ENCODE results near the gene ATXN2.
A peak's percentile ranks its signal among the peaks of the same experiment; 100 is the strongest.
"Not testable (repeated sequence)": the region's sequence is repeated elsewhere in the genome, so short reads cannot be mapped to it uniquely, and the experiment has no call there.

The ATXN2 gene, protein sequence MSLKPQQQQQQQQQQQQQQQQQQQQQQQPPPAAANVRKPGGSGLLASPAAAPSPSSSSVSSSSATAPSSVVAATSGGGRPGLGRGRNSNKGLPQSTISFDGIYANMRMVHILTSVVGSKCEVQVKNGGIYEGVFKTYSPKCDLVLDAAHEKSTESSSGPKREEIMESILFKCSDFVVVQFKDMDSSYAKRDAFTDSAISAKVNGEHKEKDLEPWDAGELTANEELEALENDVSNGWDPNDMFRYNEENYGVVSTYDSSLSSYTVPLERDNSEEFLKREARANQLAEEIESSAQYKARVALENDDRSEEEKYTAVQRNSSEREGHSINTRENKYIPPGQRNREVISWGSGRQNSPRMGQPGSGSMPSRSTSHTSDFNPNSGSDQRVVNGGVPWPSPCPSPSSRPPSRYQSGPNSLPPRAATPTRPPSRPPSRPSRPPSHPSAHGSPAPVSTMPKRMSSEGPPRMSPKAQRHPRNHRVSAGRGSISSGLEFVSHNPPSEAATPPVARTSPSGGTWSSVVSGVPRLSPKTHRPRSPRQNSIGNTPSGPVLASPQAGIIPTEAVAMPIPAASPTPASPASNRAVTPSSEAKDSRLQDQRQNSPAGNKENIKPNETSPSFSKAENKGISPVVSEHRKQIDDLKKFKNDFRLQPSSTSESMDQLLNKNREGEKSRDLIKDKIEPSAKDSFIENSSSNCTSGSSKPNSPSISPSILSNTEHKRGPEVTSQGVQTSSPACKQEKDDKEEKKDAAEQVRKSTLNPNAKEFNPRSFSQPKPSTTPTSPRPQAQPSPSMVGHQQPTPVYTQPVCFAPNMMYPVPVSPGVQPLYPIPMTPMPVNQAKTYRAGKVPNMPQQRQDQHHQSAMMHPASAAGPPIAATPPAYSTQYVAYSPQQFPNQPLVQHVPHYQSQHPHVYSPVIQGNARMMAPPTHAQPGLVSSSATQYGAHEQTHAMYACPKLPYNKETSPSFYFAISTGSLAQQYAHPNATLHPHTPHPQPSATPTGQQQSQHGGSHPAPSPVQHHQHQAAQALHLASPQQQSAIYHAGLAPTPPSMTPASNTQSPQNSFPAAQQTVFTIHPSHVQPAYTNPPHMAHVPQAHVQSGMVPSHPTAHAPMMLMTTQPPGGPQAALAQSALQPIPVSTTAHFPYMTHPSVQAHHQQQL

DNA sequence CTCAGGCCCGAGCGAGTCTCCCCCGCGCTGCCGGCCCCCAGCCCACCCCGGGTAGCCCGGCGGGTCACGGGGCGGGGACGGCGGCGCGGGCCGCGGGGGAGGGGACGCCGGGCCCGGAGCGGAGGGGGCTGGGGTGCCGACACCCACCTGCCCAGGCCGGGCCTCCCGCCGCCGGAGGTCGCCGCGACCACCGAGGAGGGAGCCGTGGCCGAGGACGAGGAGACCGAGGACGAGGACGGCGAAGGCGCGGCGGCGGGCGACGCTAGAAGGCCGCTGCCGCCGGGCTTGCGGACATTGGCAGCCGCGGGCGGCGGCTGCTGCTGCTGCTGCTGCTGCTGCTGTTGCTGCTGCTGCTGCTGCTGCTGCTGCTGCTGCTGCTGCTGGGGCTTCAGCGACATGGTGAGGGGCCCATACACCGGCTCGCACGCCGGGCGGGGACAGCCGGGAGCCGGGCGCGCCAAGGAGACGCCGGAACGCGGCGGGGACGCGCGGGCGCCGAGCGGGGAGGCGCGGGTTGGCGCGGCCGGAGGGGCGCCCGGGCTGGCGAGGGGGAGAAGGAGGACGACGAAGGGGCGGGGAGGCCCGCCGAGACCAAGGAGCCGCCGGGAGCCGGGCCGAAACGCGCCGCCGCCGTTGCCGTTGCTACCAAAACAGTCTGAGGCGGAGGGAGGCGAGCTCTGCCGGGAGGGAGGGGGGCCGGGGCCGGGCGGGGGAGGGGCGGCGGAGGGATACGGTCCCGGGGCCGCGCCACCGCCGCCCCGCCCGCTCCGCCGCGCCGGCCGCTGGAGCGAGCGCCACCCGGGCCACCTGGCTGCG lies at the start of gene ATXN2:
Gene ATXN2, minus strand, starts transcription at position 679 of the 816 bp plus-strand sequence. Its CDS starts 281 bp downstream, at position 398.
- peak; percentile 77 for DNase-seq (ENCODE audit: low spot score)

DNA sequence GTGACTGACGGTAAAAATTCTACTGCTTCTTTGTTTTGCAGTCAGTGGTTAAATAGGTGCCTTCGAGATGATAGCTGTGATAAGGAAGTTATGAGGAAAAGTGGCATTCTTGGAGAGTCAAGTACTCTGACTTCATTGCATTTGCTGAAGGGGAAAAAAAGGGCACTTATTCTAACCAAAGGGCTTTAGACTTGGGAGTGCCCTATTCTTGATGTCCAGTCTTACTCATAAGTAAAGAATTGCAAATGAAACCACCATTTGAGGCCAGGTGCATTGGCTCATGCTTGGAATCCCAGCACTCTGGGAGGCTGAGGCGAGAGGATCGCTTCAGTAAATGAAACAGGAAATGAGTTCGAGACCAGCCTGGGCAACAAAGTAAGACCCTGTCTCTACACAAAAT lies 46.3 kb upstream of the ATXN2 start:
- no peak for DNase-seq (ENCODE audit: low spot score)

DNA sequence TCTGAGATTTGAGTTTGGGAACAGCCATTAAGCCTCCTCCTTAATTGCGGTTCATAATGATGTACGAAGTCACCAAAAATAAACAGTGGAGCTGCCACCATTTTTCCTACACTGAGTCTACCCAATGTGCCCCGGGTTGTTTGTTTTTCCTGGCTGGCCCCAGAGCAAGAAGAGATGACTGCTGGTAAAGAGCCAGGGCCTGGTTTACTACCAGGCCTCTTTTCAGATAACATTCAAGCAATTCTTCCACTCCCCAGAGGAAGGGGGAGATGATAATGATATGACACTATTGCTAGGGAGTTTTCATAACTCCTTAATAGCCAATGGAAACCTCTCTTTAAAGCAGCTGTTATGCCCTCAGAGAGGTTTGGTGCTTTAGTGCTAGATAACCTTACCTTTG lies 44.3 kb upstream of the ATXN2 start:
- DNase-seq (ENCODE audit: low spot score): no peak

DNA sequence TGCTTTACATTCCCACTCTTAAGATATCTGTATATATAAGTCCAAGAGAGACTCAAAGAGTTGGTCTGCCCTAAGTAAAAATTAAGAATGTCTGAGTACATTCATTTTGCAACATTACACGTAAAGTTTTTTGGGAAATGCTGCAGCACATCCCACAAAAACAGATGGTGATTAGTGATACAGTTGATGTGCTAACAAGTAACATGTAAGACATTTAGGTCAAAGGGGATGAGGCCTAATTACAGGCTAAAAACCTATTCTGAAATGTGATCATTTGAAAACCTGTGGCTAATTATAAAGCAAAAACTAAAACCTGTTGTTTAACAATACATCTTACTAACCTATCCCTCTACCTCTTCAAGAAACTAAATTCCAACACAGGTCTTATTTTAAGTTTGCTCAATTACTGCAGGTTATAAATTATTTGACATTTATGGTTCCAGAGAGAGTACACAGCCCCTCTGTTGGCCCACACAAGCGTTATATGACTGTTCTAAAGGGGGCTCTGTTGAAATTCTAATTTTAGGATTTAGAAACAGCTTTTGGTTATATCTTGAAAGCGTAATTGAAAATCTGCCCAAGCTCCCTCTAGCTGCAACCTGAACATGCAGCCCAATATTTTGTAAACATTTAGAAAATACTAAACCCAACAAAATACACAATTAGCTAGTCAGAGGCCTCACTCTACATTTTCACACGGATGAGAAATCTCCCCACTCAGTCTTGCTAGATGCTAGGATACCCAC lies 43.7 kb upstream of the ATXN2 start:
- no peak for DNase-seq (ENCODE audit: low spot score)

DNA sequence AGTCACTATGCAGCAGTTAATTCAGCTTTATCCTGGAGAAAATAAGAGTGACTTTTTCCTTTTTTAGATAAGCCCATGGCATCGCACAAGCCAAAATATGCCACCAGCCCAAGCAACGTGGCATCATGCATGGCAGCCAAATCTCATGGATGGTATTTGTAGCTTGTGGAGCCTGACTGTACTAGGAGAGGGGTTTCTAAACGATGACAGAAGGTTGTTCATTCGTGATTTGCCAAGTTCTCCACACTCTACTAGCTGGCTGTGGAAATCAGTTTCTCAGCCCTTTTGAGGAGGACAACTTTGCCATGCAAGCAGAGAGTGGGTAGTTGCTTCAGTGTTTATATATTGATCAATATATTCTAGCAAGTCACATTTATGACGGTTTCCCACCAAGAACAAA lies 41.4 kb upstream of the ATXN2 start:
- DNase-seq (ENCODE audit: low spot score): no peak

DNA sequence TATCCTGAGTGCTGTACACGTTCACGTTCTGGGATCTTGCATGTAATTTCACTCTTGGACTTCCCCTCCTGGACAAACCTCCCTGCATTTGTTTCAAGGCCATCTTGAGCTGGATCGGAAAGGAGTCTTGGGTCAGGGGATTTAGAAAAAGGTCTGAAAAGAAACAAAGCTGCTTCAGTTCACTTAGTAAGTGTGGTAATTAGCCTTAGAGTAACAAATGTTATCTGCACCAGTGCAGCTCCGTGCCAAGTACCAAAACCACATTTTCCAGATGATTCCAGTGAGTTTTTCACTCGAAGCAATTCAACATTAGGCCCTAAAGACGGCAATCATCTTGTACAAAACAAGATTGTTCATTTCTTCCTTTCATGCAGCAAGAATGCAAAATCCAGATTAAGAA lies 39.4 kb upstream of the ATXN2 start:
- DNase-seq (ENCODE audit: low spot score): no peak

DNA sequence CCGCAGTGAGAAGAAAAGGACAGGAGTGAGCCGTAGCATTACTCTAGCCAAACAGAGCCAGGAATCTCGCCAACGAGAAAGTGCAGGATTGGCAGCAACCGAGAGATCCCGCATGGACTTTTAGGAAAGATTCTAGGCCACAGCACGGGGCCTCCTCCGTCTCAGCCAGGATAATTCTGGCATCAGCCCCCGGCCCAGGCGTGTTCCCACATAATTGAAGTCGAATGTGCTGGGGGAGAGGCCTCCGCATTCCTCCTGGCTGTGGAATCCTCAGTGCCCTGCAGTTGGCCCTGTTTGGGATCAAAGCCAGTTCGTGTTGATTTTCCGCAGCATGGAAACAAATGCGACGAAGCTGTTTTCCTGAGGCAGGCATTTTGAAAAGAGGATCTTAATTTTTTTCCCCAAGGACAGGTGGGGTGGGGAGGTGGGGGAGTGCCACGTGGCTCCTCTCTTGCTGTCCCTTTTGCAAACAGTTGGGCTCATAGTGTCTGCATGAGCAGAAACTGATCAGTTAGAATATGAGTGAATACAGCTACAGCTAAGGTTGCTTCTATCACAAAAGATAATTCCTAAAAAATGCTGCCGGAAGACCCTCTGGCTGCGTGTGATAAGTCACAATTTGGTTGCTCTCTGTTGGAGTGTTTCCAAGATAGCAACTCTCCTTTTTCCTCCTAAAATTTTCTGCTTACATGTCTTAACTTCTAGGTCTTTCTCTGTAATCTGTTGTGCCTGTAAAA lies 37.3 kb upstream of the ATXN2 start:
- no peak for DNase-seq (ENCODE audit: low spot score)

DNA sequence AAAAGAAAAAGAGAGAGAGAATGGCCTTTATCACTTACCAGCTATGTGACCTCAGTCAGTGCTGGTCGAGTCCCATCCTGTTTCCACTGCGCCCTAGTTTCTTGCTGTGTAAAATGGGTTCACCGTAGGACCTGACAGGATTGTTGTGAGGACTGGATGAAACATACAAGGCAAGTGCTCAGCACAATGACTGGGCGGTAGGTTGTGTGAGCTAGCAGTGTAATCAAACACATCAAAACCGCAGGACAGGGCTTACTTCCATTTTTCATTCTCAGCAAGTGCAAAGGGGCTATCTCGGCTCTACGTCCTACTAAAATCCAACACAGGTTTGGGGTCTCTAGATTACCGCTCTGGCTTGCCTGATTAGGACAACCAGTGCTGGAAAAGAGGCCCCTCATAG lies 36.4 kb upstream of the ATXN2 start:
- DNase-seq (ENCODE audit: low spot score): no peak

DNA sequence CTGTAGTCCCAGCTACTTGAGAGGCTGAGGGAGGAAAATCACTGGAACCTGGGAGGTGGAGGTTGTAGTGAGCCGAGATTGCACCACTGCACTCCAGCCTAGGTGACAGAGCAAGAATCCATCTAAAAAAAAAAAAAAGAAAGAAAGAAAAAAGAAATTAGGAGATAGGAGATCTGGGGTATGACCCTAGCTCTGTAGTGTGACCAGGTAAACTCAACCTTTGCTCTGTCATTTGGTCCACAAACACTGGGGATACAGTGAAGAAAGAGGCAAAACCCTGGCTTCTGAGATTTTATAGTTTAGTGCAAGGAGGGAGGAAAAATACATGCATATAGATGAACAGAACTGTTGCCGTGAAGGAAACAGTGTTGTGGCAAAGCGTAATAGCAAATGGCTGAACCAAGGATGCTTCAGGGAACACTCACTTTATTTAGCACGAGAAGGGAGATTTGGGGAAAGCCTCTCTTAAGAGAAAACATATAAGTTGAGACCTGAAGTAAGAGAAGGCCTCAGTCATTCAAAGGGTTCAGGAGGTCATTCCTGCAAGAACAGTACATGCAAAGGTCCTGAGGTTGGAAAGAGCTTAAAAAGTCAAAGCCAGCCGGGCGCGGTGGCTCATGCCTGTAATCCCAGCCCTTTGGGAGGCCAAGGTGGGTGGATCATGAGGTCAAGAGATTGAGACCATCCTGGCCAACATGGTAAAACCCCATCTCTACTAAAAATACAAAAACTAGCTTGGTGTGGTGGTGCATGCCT lies 29.6 kb upstream of the ATXN2 start:
- DNase-seq (ENCODE audit: low spot score): no peak

DNA sequence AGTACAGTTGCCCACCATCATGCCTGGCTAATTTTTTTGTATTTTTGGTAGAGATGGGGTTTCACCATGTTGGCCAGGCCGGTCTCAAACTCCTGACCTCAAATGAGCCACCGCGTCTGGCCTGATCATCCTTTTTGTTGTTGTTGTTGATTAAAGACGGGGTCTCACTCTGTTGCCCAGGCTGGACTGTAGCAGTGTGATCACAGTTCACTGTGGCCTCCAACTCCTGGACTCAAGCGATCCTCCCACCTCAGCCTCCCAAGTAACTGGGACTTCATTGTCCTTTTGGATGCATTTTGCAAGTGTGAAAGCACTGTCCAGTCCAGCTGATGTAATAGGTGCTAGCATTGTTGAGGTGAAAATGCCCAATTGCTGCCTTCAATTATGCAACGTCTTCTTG lies 27.1 kb upstream of the ATXN2 start:
- DNase-seq (ENCODE audit: low spot score): no peak

DNA sequence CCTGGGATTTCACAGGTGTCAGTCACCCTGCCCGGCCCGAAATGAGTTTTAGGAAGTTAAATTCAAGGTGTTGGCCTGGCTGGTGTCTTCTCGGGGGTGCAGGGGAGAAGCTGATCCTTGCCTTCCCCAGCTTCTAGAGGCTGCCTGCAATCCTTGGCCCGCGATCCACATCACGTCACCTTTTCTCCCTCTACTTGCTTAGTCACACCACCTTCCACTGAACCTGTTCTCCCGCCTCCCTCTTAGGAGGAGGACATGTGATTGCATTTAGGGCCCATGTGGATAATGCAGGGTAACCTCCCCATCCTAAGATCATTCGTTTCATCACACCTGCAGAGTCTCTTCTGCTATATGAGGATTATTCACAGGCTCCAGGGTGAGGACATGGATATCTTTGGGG lies 25.4 kb upstream of the ATXN2 start:
- no peak for DNase-seq (ENCODE audit: low spot score)

DNA sequence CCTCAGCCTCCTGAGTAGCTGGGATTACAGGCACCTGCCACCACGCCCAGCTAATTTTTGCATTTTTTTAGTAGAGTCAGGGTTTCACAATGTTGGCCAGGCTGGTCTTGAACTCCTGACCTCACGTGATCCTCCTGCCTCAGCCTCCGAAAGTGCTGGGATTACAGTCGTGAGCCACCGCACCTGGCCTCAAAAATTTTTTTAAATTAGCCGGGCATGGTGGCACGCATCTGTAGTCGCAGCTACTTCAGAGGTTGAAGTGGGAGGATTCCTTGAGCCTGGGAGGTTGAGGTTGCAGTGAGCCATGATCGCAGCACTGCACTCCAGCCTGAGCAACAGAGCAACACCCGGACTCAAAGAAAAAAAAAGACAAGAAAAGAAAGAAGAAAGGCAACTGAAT lies 18.7 kb upstream of the ATXN2 start:
- not testable (repeated sequence) for DNase-seq (ENCODE audit: low spot score)

DNA sequence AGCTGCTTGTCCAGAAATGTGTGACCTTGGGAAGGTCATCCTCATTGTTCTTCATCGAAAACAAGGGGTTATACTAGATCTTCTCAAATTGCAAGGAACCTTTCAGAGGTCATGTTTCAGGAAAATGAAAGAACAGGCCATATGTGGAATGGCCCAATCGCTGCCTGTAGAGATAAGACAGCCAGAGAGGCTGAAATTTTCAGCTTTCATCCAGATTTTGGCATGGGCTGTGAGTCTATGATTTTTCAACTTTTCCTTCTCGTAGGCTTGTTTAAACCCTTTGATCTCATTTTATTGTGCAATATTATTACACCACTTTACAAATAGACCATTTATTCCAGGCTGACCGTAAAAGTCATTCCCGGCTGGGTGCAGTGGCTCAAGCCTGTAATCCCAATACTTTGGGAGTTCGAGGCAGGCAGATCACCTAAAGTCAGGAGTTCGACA lies 17.1 kb upstream of the ATXN2 start:
- no peak for DNase-seq (ENCODE audit: low spot score)

DNA sequence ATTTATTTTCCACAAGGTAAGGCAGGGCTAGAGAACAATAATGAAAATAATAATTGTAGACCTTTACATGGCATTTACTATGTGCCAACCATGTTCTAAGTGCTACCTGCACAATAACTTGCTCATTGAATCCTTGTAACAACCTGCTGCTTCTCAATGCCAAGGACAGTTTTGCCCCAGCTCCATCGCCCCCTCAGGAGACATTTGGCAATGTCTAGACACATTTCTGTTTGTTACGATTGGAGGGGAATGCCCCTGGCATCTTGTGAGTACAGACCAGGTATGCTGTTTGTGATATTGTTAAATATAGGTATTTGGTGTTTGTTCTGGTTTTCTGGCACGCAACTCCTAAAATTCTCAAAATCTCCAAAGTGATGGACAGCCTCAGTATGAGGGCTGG lies 8.1 kb upstream of the ATXN2 start:
- DNase-seq (ENCODE audit: low spot score): no peak

DNA sequence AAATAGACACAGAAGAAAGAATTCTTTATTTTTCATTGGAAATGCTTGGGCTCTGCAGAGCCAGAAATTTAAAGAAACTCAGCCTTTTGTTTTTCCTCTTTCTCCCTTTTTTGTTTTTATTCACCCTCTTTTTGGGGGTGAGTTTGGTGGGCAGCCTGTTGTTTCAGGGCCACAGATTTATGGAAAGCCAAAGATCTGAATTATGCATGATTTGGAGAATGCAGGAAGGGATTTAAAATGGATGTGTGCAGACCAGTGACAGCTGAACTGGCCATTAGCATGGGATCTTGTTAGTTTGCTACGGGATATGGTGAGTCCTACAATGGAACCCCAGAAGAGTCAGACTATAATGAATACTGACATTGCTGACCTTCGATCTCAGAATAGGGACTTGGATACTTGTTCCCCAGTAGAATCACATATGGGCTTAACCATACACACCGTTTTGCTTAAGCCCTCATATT lies 7.7 kb upstream of the ATXN2 start:
- DNase-seq (ENCODE audit: low spot score): no peak

DNA sequence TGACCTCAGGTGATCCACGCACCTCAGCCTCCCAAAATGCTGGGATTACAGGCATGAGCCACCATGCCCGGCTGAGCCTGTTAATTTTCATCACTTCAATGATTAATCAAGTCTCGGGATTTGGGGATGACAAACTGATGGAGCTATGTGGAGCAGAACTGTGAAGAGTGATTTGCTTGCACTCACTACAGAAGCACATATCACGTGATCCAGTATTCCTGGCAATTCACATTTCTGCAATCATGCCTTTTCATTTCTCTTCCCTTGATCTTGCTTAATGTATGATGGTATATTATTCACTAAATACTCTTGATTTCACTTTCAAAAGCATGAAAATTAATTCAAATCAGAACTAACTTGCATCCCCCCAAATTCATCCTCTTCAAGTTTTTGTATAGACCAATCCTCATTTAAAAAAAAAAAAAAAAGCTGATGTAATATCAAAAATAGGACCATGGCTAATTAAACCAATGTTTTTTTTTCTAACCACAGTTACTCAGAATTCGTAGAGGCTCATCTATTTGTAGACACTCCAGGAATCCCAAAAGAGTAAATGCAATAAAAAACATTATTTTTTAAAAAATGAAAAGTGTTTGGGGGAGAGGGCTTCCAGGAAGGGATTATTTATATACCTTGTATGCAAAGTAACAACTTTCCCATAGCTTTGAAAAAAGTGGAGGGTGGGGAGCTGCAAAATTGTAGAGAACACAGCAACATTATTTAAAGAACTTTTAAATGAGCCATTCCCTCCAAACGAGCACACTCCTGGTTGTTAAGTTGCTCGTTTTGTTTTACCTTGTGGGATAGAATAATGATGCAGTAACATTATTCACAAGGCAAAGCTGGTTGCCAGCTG lies 7.0 kb upstream of the ATXN2 start:
- DNase-seq (ENCODE audit: low spot score): no peak

DNA sequence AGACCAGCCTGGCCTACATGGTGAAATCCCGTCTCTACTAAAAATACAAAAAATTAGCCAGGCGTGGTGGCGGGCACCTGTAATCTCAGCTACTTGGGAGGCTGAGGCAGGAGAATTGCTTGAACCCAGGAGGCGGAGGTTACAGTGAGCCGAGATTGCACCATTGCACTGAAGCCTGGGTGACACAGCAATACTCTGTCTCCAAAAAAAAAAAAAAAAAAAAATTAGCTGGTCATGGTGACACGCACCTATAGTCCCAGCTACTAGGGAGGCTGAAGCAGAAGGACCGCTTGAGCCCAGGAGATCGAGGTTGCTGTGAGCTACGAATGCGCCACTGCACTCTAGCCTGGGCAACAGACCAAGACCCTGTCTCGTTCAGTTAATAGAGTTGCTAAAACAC lies 3.7 kb upstream of the ATXN2 start:
- not testable (repeated sequence) for DNase-seq (ENCODE audit: low spot score)

DNA sequence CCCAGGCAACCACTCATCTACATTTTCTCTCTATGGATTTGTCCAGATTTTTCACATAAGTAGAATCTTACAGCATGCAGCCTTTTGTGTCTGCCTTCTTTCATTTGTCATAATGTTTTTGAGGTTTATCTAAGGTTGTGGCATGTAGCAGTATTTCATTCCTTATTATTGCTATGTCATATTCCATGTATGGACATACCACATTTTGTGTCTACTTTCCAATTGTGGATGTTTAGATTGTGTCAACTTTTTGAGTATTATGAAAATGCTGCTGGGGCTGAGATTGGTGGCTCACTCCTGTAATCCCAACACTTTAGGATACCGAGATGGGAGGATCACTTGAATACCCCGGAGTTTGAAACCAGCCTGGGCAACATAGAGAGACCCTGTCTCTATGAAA lies 3.2 kb upstream of the ATXN2 start:
- no peak for DNase-seq (ENCODE audit: low spot score)

All from HuH-7.5 (cell line).